ENCODE data around the gene QSOX1.

The QSOX1 gene

DNA sequence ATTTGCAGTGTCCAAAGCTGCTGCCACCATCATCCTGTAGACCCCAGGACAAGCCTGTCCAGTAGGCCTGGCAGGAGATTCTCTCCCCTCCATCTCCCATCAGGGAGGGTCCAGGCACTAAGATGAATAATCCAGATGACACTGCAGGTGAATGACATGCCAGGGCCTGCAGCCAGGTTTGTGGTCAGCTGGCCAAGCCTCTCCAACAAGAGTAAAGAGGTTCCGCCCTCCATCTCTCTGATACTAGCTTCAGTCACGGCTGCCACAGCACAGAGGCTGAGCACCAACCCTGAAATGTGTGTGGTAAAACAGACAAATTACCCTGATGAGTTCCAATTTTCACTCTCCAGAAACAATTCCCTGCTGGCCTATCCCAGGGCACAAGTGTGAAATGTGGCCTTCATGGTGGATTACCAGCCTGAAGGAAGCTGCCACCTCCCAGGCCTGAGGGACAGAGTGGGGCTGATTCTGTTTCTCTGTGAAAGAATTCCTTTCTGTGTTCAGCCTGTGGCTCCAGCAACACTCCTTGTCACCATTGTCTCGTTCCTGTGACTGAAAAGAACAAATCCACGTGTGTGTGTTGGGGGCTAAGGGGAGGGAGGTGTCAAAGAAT, 55.4 kb downstream of the QSOX1 start:
- intact Hi-C loops (cut with micrococcal nuclease): no loop called here
- H3K9me3 Mint-ChIP-seq: no peaks in the 10 kb centered on the region
- H3K27ac Mint-ChIP-seq: no peak overlapping the region
- H3K36me3 Mint-ChIP-seq (ENCODE audit: low read depth): no peaks in the 10 kb centered on the region
- no peak overlapping the region for H3K4me3 Mint-ChIP-seq
- peaks cover 27% of the 10 kb centered on the region for H3K4me1 Mint-ChIP-seq (ENCODE audit: low read depth)
- H3K27me3 Mint-ChIP-seq: peaks cover 4% of the 10 kb centered on the region

DNA sequence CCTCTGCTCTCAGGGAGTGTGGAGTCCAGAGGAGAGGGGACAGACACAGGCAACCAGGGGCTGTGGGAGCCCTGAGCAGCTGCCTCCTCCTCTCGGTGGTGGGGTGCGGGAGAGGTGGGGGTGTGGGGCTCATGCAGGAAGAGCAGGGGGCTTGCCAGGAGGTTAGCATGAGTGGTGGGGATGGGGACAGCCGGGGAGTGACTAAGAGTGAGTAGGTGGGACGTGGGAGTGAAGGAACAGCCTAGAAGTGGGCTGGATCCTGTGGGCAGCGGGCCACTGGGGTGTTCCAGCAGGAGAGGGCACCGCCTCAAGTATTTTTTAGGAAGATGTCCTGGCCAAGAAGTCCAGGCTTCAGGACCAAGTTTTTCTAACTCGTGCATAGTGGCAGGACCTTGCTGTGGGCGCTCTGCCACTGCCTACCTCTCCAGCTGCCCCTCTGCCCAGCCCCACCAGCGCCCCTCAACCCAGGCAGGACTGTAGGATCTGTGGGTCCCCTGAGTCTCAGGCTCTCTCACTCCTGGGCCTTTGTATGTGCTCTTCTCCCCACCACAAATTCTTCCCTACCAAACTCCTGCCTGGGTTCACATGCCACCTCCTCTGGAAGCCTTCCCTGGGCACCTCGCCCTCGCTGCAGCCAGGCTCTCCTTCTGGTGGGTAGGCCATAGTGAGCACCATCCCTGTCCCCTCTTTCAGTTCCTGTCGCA, 56.6 kb downstream of the QSOX1 start:
- Mint-ChIP-seq H3K4me3 (no peak overlapping the region), H3K9me3 (no peaks in the 10 kb centered on the region), H3K4me1 (ENCODE audit: low read depth) (peaks cover 27% of the 10 kb centered on the region), H3K27ac (no peak overlapping the region), H3K27me3 (peaks cover 4% of the 10 kb centered on the region), H3K36me3 (ENCODE audit: low read depth) (no peaks in the 10 kb centered on the region)
- intact Hi-C loops (cut with micrococcal nuclease): no loop called here

- Mint-ChIP-seq H3K27me3 (peaks cover 4% of the 10 kb centered on the region), H3K36me3 (ENCODE audit: low read depth) (no peaks in the 10 kb centered on the region), H3K27ac (no peak overlapping the region), H3K4me1 (ENCODE audit: low read depth) (peaks cover 27% of the 10 kb centered on the region), H3K4me3 (no peak overlapping the region), H3K9me3 (no peaks in the 10 kb centered on the region)
- intact Hi-C loops (cut with micrococcal nuclease): no loop called here
Measured at GRCh38 chr1:180211860-180212229, 57.2 kb downstream of the QSOX1 start.

- no peaks in the 10 kb centered on the region for H3K9me3 Mint-ChIP-seq
- H3K27ac Mint-ChIP-seq: no peak overlapping the region
- H3K4me3 Mint-ChIP-seq: no peak overlapping the region
- peaks cover 13% of the 10 kb centered on the region for H3K4me1 Mint-ChIP-seq (ENCODE audit: low read depth)
- H3K27me3 Mint-ChIP-seq: peaks cover 4% of the 10 kb centered on the region
- intact Hi-C loops (cut with micrococcal nuclease): no loop called here
- no peaks in the 10 kb centered on the region for H3K36me3 Mint-ChIP-seq (ENCODE audit: low read depth)
Measured at GRCh38 chr1:180213401-180214170, 58.9 kb downstream of the QSOX1 start.

DNA sequence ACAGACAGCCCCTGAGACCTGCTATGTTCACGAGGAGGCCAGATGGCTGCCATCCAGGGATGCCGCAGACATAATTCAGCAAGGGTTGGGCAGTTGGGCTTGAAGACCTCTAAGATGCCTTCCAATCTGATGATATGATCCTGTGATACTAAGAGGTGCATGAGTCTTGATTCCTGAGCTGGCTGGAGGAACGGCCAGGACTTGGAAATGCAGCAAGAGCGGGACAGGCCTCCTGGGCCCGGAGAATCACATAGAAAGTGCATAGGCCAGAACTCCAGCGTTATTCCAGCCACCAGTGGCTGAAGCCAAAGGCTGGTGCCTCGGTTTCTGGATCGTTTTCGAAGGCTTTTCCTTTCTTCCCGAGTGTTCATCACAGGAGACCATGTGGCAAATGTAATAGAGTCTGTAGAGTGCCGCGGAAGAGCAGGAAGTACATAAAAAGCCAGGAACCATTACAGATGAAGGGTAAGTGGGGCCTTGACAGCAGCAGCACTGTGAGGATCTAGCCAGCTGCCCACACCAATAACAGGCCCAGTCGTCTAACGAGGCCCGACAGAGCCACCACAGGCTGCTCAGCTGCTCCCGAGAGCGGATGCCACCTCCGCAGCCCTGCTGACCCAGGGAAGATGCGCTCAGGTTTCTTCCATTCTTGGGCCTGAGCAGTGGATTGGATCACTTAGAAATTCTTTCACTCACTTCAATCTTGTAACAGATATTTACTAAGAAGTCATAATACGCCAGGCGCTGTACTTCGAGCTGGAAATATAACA, 61.4 kb downstream of the QSOX1 start:
- Mint-ChIP-seq H3K36me3 (ENCODE audit: low read depth) (no peaks in the 10 kb centered on the region), H3K27me3 (peaks cover 16% of the 10 kb centered on the region), H3K4me1 (ENCODE audit: low read depth) (peaks cover 8% of the 10 kb centered on the region), H3K4me3 (no peak overlapping the region), H3K27ac (no peak overlapping the region), H3K9me3 (no peaks in the 10 kb centered on the region)
- intact Hi-C loops (cut with micrococcal nuclease): no loop called here

GRCh38 chr1:180217006-180217405, 62.3 kb downstream of the QSOX1 start:
- H3K27ac Mint-ChIP-seq: no peak overlapping the region
- H3K9me3 Mint-ChIP-seq: no peaks in the 10 kb centered on the region

DNA sequence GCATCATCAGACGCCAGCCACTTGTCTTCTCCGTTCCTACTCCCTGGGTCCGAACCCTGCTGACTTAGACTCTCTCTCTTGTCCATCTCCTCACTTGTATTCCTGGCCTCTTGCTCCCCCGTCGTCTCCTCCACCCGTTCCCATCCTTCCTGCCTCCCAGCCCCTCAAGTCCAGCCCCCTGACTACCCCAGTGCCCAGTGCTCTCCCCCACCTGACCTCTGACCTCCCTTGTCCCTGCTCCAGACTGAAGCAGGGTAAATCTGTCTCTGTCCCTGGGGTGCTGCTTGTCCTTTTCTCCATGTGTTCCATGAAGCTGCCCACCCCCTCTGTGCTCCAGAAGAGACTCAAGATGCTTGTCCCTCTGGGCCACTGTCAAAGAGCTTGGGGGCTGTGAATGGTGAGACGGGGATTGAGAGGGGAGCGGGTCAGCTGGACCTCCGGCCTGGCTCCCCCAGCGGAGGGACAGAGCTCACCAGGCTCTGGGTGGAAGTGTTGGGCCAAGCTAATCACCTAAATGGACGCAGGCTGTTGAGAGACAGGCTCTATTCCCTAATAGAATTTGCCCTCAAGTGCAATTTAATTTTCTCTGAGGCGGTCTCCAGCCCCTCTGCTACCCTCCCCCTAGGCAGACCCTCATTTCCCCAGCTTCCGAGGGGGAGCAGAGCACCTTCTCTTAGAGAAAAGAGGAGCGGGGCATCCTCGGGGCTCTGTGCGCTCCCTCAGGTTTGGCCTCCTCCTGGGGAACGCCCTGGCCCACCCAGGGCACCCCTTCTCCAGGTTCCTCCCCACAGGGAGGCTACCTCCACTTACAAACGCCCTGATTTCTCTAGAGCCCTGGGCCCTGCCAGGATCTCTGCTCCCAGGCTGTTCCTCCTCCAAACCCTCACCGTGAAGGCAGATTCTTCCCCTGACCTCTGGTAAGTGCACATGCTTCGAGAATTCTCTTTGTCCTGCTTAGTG, 64.4 kb downstream of the QSOX1 start:
- Mint-ChIP-seq H3K9me3 (no peaks in the 10 kb centered on the region), H3K36me3 (ENCODE audit: low read depth) (no peaks in the 10 kb centered on the region), H3K27ac (no peak overlapping the region), H3K4me1 (ENCODE audit: low read depth) (no peaks in the 10 kb centered on the region), H3K4me3 (no peak overlapping the region), H3K27me3 (peaks cover 31% of the 10 kb centered on the region)
- intact Hi-C loops (cut with micrococcal nuclease): no loop called here

More at GRCh38 chr1:180217006-180217405, 62.3 kb downstream of the QSOX1 start:
- no peaks in the 10 kb centered on the region for H3K36me3 Mint-ChIP-seq (ENCODE audit: low read depth)
- H3K27me3 Mint-ChIP-seq: peaks cover 15% of the 10 kb centered on the region
- H3K4me3 Mint-ChIP-seq: no peak overlapping the region
- intact Hi-C loops (cut with micrococcal nuclease): no loop called here
- no peaks in the 10 kb centered on the region for H3K4me1 Mint-ChIP-seq (ENCODE audit: low read depth)

- Mint-ChIP-seq H3K27me3 (peaks cover 36% of the 10 kb centered on the region), H3K9me3 (no peaks in the 10 kb centered on the region), H3K4me1 (ENCODE audit: low read depth) (no peaks in the 10 kb centered on the region)
Measured at GRCh38 chr1:180219776-180220175, 65.1 kb downstream of the QSOX1 start.

DNA sequence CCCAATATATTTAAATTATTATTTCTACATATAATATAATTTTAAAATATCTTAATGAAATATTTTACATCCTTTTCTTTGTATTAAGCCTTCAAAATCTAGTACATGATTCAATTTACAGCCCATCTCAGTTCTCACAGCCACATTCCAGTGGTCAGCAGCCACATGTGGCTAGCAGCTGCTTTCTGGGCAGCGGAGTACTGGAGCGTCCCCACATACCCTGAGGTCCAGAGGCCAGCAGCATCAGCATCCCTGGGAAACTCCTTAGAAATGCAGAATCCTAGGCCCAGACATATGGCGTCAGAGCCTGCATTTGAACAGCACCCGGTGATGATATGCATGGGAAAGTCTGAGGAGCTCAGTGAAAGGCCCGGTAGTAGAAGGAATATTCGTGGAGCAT, 66.8 kb downstream of the QSOX1 start:
- H3K36me3 Mint-ChIP-seq (ENCODE audit: low read depth): no peaks in the 10 kb centered on the region
- H3K27ac Mint-ChIP-seq: no peak overlapping the region
- no peaks in the 10 kb centered on the region for H3K4me1 Mint-ChIP-seq (ENCODE audit: low read depth)
- peaks cover 50% of the 10 kb centered on the region for H3K27me3 Mint-ChIP-seq
- no peaks in the 10 kb centered on the region for H3K9me3 Mint-ChIP-seq
- intact Hi-C loops (cut with micrococcal nuclease): no loop called here
- H3K4me3 Mint-ChIP-seq: no peak overlapping the region

More at GRCh38 chr1:180219776-180220175, 65.1 kb downstream of the QSOX1 start:
- Mint-ChIP-seq H3K27ac (no peak overlapping the region), H3K36me3 (ENCODE audit: low read depth) (no peaks in the 10 kb centered on the region), H3K4me3 (no peak overlapping the region)
- intact Hi-C loops (cut with micrococcal nuclease): no loop called here

- no peak overlapping the region for H3K27ac Mint-ChIP-seq
- peaks cover 15% of the 10 kb centered on the region for H3K4me1 Mint-ChIP-seq (ENCODE audit: low read depth)
- H3K36me3 Mint-ChIP-seq (ENCODE audit: low read depth): no peaks in the 10 kb centered on the region
- intact Hi-C loops (cut with micrococcal nuclease): no loop called here
- H3K4me3 Mint-ChIP-seq: no peak overlapping the region
- peaks cover 72% of the 10 kb centered on the region for H3K27me3 Mint-ChIP-seq
- H3K9me3 Mint-ChIP-seq: no peaks in the 10 kb centered on the region
Measured at GRCh38 chr1:180224902-180225301, 70.2 kb downstream of the QSOX1 start.

DNA sequence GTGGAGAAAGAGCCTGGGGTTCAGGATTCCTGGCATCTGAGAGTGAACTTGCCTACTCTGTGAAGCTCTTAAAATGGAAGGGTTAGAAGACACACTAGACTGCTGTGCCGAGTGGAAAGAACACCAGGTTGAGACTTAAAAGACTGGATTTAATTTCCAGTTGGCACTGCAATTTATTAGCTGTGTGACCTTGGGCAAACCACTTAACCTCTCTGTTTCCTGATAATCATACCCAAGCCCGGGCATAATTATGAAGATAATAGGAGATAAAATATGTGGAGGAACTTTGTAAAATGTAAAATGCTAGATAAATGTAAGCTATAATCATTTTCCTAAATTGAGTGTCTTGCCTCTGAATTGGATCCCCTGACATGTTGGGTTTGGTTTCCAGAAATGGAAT, 70.7 kb downstream of the QSOX1 start:
- Mint-ChIP-seq H3K27me3 (peaks cover 70% of the 10 kb centered on the region), H3K36me3 (ENCODE audit: low read depth) (no peaks in the 10 kb centered on the region)
- intact Hi-C loops (cut with micrococcal nuclease): no loop called here

GRCh38 chr1:180227861-180228647, 73.4 kb downstream of the QSOX1 start:
- Mint-ChIP-seq H3K4me3 (no peak overlapping the region), H3K27me3 (peaks cover 85% of the 10 kb centered on the region), H3K4me1 (ENCODE audit: low read depth) (peaks cover 36% of the 10 kb centered on the region), H3K27ac (no peak overlapping the region), H3K36me3 (ENCODE audit: low read depth) (no peaks in the 10 kb centered on the region), H3K9me3 (no peaks in the 10 kb centered on the region)
- intact Hi-C loops (cut with micrococcal nuclease): no loop called here

More for the DNA sequence above, 70.7 kb downstream of the QSOX1 start:
- H3K27ac Mint-ChIP-seq: no peak overlapping the region
- no peaks in the 10 kb centered on the region for H3K9me3 Mint-ChIP-seq
- H3K4me1 Mint-ChIP-seq (ENCODE audit: low read depth): peaks cover 18% of the 10 kb centered on the region
- H3K4me3 Mint-ChIP-seq: no peak overlapping the region

All from dendritic cell treated with granulocyte-macrophage colony-stimulating factor and Interleukin-4, amounts not matched to agents 40 ng/mL and 50 ng/mL, for 4 days (primary cell).